HEK293T (cell line): ENCODE results near the gene GUK1.

ENCODE experiments used
- FOXM1 ChIP-seq: fragments of 450-650 bp; IDR thresholded peaks from 2 replicates; pipeline ENCODE4 v1.6.1; 2017; ENCODE audit warnings: mild to moderate bottlenecking, borderline replicate concordance
- LEF1 ChIP-seq: fragments of 450-650 bp; IDR thresholded peaks from 2 replicates; pipeline ENCODE4 v1.6.1; 2017; ENCODE audit warnings: mild to moderate bottlenecking, borderline replicate concordance

GRCh38 chr1:228178737-228179684 lies 38.9 kb downstream of the GUK1 start:
- TF ChIP-seq FOXM1 (no peak), LEF1 (no peak)
